ENCODE results near the gene DAPK1.

DAPK1 gene

DNA sequence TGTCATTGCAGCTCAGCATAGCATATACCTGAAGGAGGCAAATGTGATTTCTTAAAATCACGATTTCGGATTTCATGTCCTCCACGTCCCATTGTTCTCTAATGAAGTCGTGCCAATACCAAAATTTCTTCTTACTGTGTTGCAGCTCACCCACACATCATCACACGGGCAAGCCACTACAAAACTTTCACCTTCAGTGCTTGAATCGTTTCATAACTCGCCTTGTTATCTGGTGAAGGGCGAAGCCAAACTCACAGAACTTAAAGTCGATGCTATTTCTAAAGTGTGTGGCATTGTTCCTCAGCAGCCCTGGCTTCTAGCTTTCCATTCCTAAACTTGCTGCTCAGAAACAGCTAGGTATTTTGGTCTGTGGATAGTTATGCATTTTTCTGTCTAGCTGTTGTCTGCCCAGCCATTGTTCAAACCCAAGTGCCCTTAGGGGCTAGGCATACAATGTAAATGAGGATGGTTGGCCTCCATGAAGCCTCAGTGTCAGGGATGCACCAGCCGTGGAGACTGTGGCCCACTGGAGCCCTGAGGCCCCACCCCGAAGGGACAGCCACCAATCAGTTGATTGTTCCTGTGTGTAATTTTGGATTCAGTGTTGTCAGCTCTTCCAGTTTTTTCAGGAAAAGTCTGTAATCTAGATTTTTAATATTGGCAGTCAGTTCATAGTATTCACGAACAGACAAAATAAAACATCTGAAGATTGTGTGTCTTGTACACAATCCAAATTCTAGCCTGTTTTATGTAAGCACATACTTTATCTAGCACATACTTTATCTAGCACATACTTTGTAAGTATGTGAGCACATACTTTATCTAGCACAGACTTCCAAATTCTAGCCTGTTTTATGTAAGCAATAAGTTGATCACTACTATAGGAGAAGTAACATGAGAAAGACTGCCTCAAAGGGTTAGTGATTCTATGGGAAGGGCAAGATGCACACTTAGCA is 112.8 kb downstream of the DAPK1 start:
- H2BK120ac ChIP-seq (ENCODE audit: low read depth, low read length), result no peak overlapping the region

GRCh38 chr9:87611776-87612175 is 114.1 kb downstream of the DAPK1 start:
- Histone ChIP-seq H2BK15ac (ENCODE audit: low read depth, poor library complexity, severe bottlenecking) (no peak overlapping the region), H2BK5ac (ENCODE audit: low read depth, low read length, poor library complexity, severe bottlenecking) (no peak overlapping the region), H3K9me3 (ENCODE audit: control insufficient read depth, low read length) (no peaks in the 10 kb centered on the region), H3K4me3 (ENCODE audit: insufficient read depth in 1 of 2, low read depth in 1 of 2, low read length in 2 of 2) (no peak overlapping the region), H3K4me2 (ENCODE audit: low read length, poor library complexity, severe bottlenecking) (no peak overlapping the region), H3K9ac (ENCODE audit: low read length) (no peak overlapping the region), H4K91ac (ENCODE audit: low read length) (no peak overlapping the region), H3K27ac (ENCODE audit: low read length, poor library complexity, severe bottlenecking) (no peak overlapping the region), H4K8ac (ENCODE audit: low read length) (no peak overlapping the region), H3K27me3 (ENCODE audit: control insufficient read depth in 1 of 2, insufficient read depth in 1 of 2, low read length in 2 of 2) (no peaks in the 10 kb centered on the region), H3K36me3 (ENCODE audit: control insufficient read depth in 1 of 2, insufficient read depth in 2 of 2, low read depth in 1 of 2, low read length in 2 of 2) (peaks cover 3 to 10% of the 10 kb centered on the region in 2 experiments), H3K4me1 (ENCODE audit: control insufficient read depth, insufficient read depth, low read depth, low read length) (peaks cover 20% of the 10 kb centered on the region), H3K18ac (ENCODE audit: low read depth in 1 of 2, low read length in 2 of 2) (no peak overlapping the region), H3K23ac (ENCODE audit: low read length in 2 of 2) (no peak overlapping the region), H2AFZ (ENCODE audit: low read depth, low read length) (no peak overlapping the region), H2BK12ac (ENCODE audit: low read length in 2 of 2) (no peak overlapping the region), H3K14ac (ENCODE audit: low read length in 2 of 2) (no peak overlapping the region), H3K4ac (ENCODE audit: low read depth in 1 of 2, low read length in 2 of 2) (no peak overlapping the region), H3K79me1 (replicated peaks; ENCODE audit: low read length, poor library complexity, severe bottlenecking) (peaks cover 27% of the 10 kb centered on the region), H2AK5ac (ENCODE audit: low read length, severe bottlenecking) (no peak overlapping the region), H2BK120ac (ENCODE audit: low read depth, low read length) (no peak overlapping the region)
- WGBS, result 97% methylated on average over 4 of the region's 4 CpGs
- DNase-seq, result no peak

More for the DNA sequence above, 112.8 kb downstream of the DAPK1 start:
- Histone ChIP-seq H3K9ac (ENCODE audit: low read length) (no peak overlapping the region), H3K4me2 (ENCODE audit: low read length, poor library complexity, severe bottlenecking) (no peak overlapping the region), H3K27me3 (ENCODE audit: control insufficient read depth in 1 of 2, insufficient read depth in 1 of 2, low read length in 2 of 2) (no peaks in the 10 kb centered on the region), H4K8ac (ENCODE audit: low read length) (no peak overlapping the region), H2BK5ac (ENCODE audit: low read depth, low read length, poor library complexity, severe bottlenecking) (no peak overlapping the region), H3K27ac (ENCODE audit: low read length, poor library complexity, severe bottlenecking) (no peak overlapping the region), H3K36me3 (ENCODE audit: control insufficient read depth in 1 of 2, insufficient read depth in 2 of 2, low read depth in 1 of 2, low read length in 2 of 2) (peaks cover 4 to 17% of the 10 kb centered on the region in 2 experiments), H3K79me1 (replicated peaks; ENCODE audit: low read length, poor library complexity, severe bottlenecking) (peaks cover 29% of the 10 kb centered on the region), H2AK5ac (ENCODE audit: low read length, severe bottlenecking) (no peak overlapping the region), H2BK12ac (ENCODE audit: low read length in 2 of 2) (no peak overlapping the region), H3K4me3 (ENCODE audit: insufficient read depth in 1 of 2, low read depth in 1 of 2, low read length in 2 of 2) (no peak overlapping the region), H3K4ac (ENCODE audit: low read depth in 1 of 2, low read length in 2 of 2) (no peak overlapping the region), H3K18ac (ENCODE audit: low read depth in 1 of 2, low read length in 2 of 2) (peak overlapping the region in 1 of 2 experiments; percentile 2), H4K91ac (ENCODE audit: low read length) (no peak overlapping the region), H2AFZ (ENCODE audit: low read depth, low read length) (no peak overlapping the region), H3K4me1 (ENCODE audit: control insufficient read depth, insufficient read depth, low read depth, low read length) (peaks cover 17% of the 10 kb centered on the region), H3K9me3 (ENCODE audit: control insufficient read depth, low read length) (no peaks in the 10 kb centered on the region), H3K23ac (ENCODE audit: low read length in 2 of 2) (no peak overlapping the region), H2BK15ac (ENCODE audit: low read depth, poor library complexity, severe bottlenecking) (no peak overlapping the region), H3K14ac (ENCODE audit: low read length in 2 of 2) (no peak overlapping the region)
- WGBS, result 97% methylated on average over 11 of the region's 12 CpGs
- no peak for DNase-seq

- no peak for DNase-seq
- Histone ChIP-seq H4K8ac (ENCODE audit: low read length) (no peak overlapping the region), H3K14ac (ENCODE audit: low read length in 2 of 2) (no peak overlapping the region), H3K4me2 (ENCODE audit: low read length, poor library complexity, severe bottlenecking) (no peak overlapping the region), H3K18ac (ENCODE audit: low read depth in 1 of 2, low read length in 2 of 2) (no peak overlapping the region), H2BK120ac (ENCODE audit: low read depth, low read length) (no peak overlapping the region), H3K36me3 (ENCODE audit: control insufficient read depth in 1 of 2, insufficient read depth in 2 of 2, low read depth in 1 of 2, low read length in 2 of 2) (peaks cover 3 to 10% of the 10 kb centered on the region in 2 experiments), H2BK12ac (ENCODE audit: low read length in 2 of 2) (peak overlapping the region in 1 of 2 experiments; percentile 6), H2AFZ (ENCODE audit: low read depth, low read length) (no peak overlapping the region), H4K91ac (ENCODE audit: low read length) (peak overlapping the region; percentile 5), H3K9ac (ENCODE audit: low read length) (no peak overlapping the region), H3K4me1 (ENCODE audit: control insufficient read depth, insufficient read depth, low read depth, low read length) (peaks cover 17% of the 10 kb centered on the region), H3K27me3 (ENCODE audit: control insufficient read depth in 1 of 2, insufficient read depth in 1 of 2, low read length in 2 of 2) (no peaks in the 10 kb centered on the region), H2AK5ac (ENCODE audit: low read length, severe bottlenecking) (peak overlapping the region; percentile 34), H3K23ac (ENCODE audit: low read length in 2 of 2) (no peak overlapping the region), H3K9me3 (ENCODE audit: control insufficient read depth, low read length) (no peaks in the 10 kb centered on the region), H3K4me3 (ENCODE audit: insufficient read depth in 1 of 2, low read depth in 1 of 2, low read length in 2 of 2) (no peak overlapping the region), H2BK15ac (ENCODE audit: low read depth, poor library complexity, severe bottlenecking) (no peak overlapping the region), H3K4ac (ENCODE audit: low read depth in 1 of 2, low read length in 2 of 2) (no peak overlapping the region), H2BK5ac (ENCODE audit: low read depth, low read length, poor library complexity, severe bottlenecking) (no peak overlapping the region), H3K27ac (ENCODE audit: low read length, poor library complexity, severe bottlenecking) (peak overlapping the region; percentile 16), H3K79me1 (replicated peaks; ENCODE audit: low read length, poor library complexity, severe bottlenecking) (peaks cover 30% of the 10 kb centered on the region)
- WGBS, result 90% methylated on average over 2 of the region's 3 CpGs
These were observed 114.9 kb downstream of the DAPK1 start for GRCh38 chr9:87612536-87612935.

DNA sequence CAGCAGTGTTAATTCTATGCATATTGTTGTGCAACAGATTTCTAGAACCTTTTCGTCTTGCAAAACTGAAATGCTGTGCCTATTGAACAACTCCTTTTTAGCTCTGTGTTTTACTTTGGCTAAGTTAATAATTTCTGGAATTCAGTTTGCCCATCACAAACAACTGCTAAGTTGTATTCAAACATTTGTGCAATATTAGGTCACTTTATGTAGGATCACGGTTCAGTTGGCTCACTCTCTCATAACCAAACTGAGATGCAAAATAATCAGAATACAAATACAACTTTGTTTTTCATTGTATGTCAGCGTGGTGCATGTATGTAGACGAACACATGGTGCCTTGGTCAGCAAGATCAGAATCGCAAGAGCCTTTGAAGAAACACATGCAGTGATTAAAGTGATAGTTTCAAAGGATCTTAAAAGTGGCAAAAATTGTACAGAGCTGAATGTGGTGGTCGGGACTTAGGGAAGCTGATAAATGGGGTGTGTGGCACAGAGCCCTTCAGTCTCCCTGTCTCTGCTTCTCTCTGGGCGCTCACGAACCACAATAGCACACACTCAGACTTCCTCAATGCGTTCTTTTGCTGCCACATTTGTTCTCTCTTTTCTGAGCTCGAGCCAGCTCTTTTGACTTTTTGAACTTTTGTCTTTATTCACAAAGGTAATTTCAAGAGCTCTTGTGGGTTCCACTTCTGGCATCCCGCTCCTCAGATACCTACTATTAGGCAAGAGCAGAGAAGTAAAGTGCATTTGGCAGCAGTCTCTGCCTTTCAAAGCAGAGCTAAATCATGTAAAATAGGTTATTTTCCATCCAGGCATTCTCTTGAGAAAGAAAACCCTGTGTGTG is 115.8 kb downstream of the DAPK1 start:
- 91% methylated on average over 9 of the region's 11 CpGs for WGBS
- Histone ChIP-seq H3K4me2 (ENCODE audit: low read length, poor library complexity, severe bottlenecking) (no peak overlapping the region), H3K9ac (ENCODE audit: low read length) (no peak overlapping the region)

More for the DNA sequence above, 115.8 kb downstream of the DAPK1 start:
- Histone ChIP-seq H3K4me3 (ENCODE audit: insufficient read depth in 1 of 2, low read depth in 1 of 2, low read length in 2 of 2) (no peak overlapping the region), H3K79me1 (replicated peaks; ENCODE audit: low read length, poor library complexity, severe bottlenecking) (peaks cover 34% of the 10 kb centered on the region), H2BK120ac (ENCODE audit: low read depth, low read length) (no peak overlapping the region), H3K36me3 (ENCODE audit: control insufficient read depth in 1 of 2, insufficient read depth in 2 of 2, low read depth in 1 of 2, low read length in 2 of 2) (peaks cover 0 to 14% of the 10 kb centered on the region in 2 experiments), H3K14ac (ENCODE audit: low read length in 2 of 2) (no peak overlapping the region), H4K8ac (ENCODE audit: low read length) (no peak overlapping the region), H2BK12ac (ENCODE audit: low read length in 2 of 2) (no peak overlapping the region), H2BK5ac (ENCODE audit: low read depth, low read length, poor library complexity, severe bottlenecking) (no peak overlapping the region), H3K18ac (ENCODE audit: low read depth in 1 of 2, low read length in 2 of 2) (no peak overlapping the region), H3K9me3 (ENCODE audit: control insufficient read depth, low read length) (no peaks in the 10 kb centered on the region), H2BK15ac (ENCODE audit: low read depth, poor library complexity, severe bottlenecking) (no peak overlapping the region), H3K4me1 (ENCODE audit: control insufficient read depth, insufficient read depth, low read depth, low read length) (peaks cover 17% of the 10 kb centered on the region), H3K27me3 (ENCODE audit: control insufficient read depth in 1 of 2, insufficient read depth in 1 of 2, low read length in 2 of 2) (no peaks in the 10 kb centered on the region), H2AFZ (ENCODE audit: low read depth, low read length) (no peak overlapping the region), H4K91ac (ENCODE audit: low read length) (no peak overlapping the region), H3K23ac (ENCODE audit: low read length in 2 of 2) (no peak overlapping the region), H3K4ac (ENCODE audit: low read depth in 1 of 2, low read length in 2 of 2) (no peak overlapping the region), H3K27ac (ENCODE audit: low read length, poor library complexity, severe bottlenecking) (peak overlapping the region; percentile 42), H2AK5ac (ENCODE audit: low read length, severe bottlenecking) (no peak overlapping the region)
- no peak for DNase-seq

Measured in mesenchymal stem cell (in vitro differentiated cells and primary cell).